AG09319 (cell line): ENCODE results near the gene COPS4.
"Not testable (repeated sequence)": the region's sequence is repeated elsewhere in the genome, so short reads cannot be mapped to it uniquely, and the experiment has no call there.

ENCODE experiments used
- DNase-seq: peaks from one replicate; pipeline ENCODE4 v3.0.0-alpha.2; 2010; ENCODE audit warnings: low read depth; ENCODE audit errors: extremely low read depth
- CTCF ChIP-seq: IDR thresholded peaks from 2 replicates; pipeline ENCODE4 v1.5.1; 2011; ENCODE audit warnings: low read depth, mild to moderate bottlenecking, inconsistent platforms, low read length, moderate library complexity

Gene COPS4

GRCh38 chr4:83062739-83063138, 27.8 kb downstream of the COPS4 start:
- no peak for DNase-seq
- TF ChIP-seq CTCF = no peak

GRCh38 chr4:83065266-83065665, 30.3 kb downstream of the COPS4 start:
- no peak for TF ChIP-seq CTCF
- DNase-seq = no peak

DNA sequence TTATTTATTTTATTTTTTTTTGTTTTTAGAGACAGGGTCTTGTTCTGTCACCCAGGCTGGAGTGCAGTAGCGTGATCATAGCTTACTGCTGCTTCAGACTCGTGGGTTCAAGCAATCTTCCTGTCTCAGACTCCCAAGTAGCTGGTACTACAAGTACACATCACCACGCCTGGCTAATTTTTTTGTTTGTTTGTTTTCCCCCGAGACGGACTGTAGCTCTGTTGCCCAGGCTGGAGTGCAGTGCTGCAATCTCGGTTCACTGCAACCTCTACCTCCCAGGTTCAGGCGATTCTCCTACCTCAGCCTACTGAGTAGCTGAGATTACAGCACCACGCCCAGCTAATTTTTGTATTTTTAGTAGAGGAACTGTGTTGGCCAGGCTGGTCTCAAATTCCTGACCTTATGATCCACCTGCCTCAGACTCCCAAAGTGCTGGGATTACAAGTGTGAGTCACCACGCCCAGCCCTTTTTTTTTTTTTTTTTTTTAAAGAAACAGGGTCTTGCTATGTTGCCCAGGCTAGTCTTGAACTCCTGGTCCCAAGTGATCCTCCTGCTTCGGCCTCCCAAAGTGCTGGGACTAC, 32.2 kb downstream of the COPS4 start:
- DNase-seq = no peak
- TF ChIP-seq CTCF = no peak

GRCh38 chr4:83071116-83071515, 36.1 kb downstream of the COPS4 start:
- TF ChIP-seq CTCF = no peak
- DNase-seq = no peak

GRCh38 chr4:83074086-83074704, 39.2 kb downstream of the COPS4 start:
- DNase-seq = peak; percentile 73
- peak; percentile 77 for TF ChIP-seq CTCF

DNA sequence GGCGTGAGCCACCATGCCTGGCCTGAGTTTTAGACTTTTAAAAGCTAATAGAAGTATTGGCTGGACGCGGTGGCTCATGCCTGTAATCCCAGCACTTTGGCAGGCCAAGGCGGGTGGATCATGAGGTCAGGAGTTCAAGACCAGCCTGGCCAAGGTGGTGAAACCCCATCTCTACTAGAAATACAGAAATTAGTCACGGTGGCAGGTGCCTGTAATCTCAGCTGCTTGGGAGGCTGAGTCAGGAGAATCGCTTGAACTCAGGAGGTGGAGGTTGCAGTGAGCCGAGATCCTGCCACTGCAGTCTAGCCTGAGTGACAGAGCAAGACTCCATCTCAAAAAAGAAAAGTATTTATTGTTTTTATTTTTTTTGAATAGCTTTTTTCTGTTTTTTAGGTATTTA, 39.8 kb downstream of the COPS4 start:
- DNase-seq = not testable (repeated sequence)

GRCh38 chr4:83075311-83076095, 40.5 kb downstream of the COPS4 start:
- DNase-seq = no peak
- TF ChIP-seq CTCF = no peak
